ENCODE data around the gene TMEM220. TPM values are rescaled to one million over a fixed set of nuclear protein-coding genes. Genes with fewer than 3 reads are reported as not detected.

TMEM220 gene
- total and polyA plus RNA-seq, 10 of the 15 experiments (the other 5 are each of a cell fraction or from before 2014, with no cell fraction given) = 0.02 to 0.30 (median 0.06) TPM; not detected in 1

DNA sequence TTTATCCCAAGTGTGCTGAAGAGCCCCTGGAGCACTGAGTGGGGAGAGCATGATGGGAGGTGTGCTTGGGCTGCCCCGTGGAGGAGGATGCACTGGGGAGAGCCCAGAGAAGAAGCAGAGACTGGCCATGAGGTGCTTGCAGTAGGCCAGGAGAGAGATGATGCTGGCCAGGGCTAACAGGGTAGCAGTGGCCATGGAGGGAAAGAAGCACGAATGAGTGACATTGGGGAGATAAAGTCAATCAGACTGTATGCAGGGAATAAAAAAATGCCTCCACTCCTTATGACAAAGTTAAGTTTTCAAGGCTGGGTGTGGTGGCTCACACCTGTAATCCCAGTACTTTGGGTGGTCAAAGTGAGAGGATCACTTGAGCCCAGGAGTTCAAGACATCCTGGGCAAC, 5.4 kb upstream of the TMEM220 start:
- Histone ChIP-seq H3K79me2 (ENCODE audit: control insufficient read depth, insufficient read depth, low read length) (no peaks in the 10 kb centered on the region), H3K9me3 (replicated peaks; ENCODE audit: control insufficient read depth, insufficient read depth, low read length) (no peaks in the 10 kb centered on the region), H3K27ac (ENCODE audit: control insufficient read depth, insufficient read depth) (no peak overlapping the region), H3K27me3 (replicated peaks in 1 of 2; ENCODE audit: control insufficient read depth in 2 of 2, insufficient read depth in 2 of 2, low read length in 1 of 2) (no peaks in the 10 kb centered on the region; a peak in 1 of 4 replicates), H3K4me3 (no peak overlapping the region), H4K20me1 (ENCODE audit: control insufficient read depth, insufficient read depth) (no peaks in the 10 kb centered on the region), H3K36me3 (ENCODE audit: control insufficient read depth in 2 of 2, insufficient read depth in 2 of 2, low read length in 1 of 2) (no peaks in the 10 kb centered on the region), H3K4me1 (ENCODE audit: control insufficient read depth, insufficient read depth, low read length) (no peaks in the 10 kb centered on the region), H3K9ac (ENCODE audit: control insufficient read depth, insufficient read depth, low read length) (no peak overlapping the region), H3K4me2 (ENCODE audit: control insufficient read depth, insufficient read depth) (no peak overlapping the region), H2AFZ (ENCODE audit: control insufficient read depth, low read depth, low read length) (no peak overlapping the region)
- no TSS peak for BruUV-seq (replicated peaks)
- intact Hi-C loops (cut with micrococcal nuclease; ENCODE audit: unreplicated experiment) (loop anchor here (10.0 kb wide), 1 partner anchor 100 kb away; no protein-coding TSS in a partner anchor), in situ Hi-C loops (cut with MboI) (loop anchor here (5.0 kb wide), 1 partner anchor 112 kb away; no protein-coding TSS in a partner anchor)
- ChIA-PET RAD21 (ENCODE audit: unreplicated experiment) (no interaction called here), POLR2A (interaction anchor here (0.5 kb wide), 1 partner anchor 64 kb away, joined by 3 read pairs; no protein-coding TSS in a partner anchor), CTCF (no interaction called here), SMC1A (ENCODE audit: uncharacterized antibody, unreplicated experiment) (no interaction called here)
- WGBS (ENCODE audit: insufficient coverage, insufficient replicate concordance, low lambda C conversion rate, missing lambda C conversion rate) = 0% methylated on average over 2 of the region's 2 CpGs
- no peak for TF ChIP-seq ZBTB11 (CRISPR knock-in tag; IDR thresholded peaks at IDR 0.05)
- DNase-seq (ENCODE audit: low read depth, low spot score) = no peak
- FAIRE-seq = no peak
- no peak for ATAC-seq

GRCh38 chr17:10733666-10734065, 3.8 kb upstream of the TMEM220 start:
- no peaks in the 10 kb centered on the region for H3K79me2 ChIP-seq (ENCODE audit: control insufficient read depth, insufficient read depth, low read length)
- WGBS (ENCODE audit: insufficient coverage, insufficient replicate concordance, low lambda C conversion rate, missing lambda C conversion rate) = 24% methylated on average over 3 of the region's 3 CpGs
- H3K9ac ChIP-seq (ENCODE audit: control insufficient read depth, insufficient read depth, low read length) = no peak overlapping the region
- no peak overlapping the region for H3K27ac ChIP-seq (ENCODE audit: control insufficient read depth, insufficient read depth)
- in situ Hi-C loops (cut with MboI) (no loop called here), intact Hi-C loops (cut with micrococcal nuclease; ENCODE audit: unreplicated experiment) (loop anchor here (10.0 kb wide), 1 partner anchor 99 kb away; no protein-coding TSS in a partner anchor)
- H3K4me1 ChIP-seq (ENCODE audit: control insufficient read depth, insufficient read depth, low read length) = no peaks in the 10 kb centered on the region
- no peaks in the 10 kb centered on the region for H3K9me3 ChIP-seq (replicated peaks; ENCODE audit: control insufficient read depth, insufficient read depth, low read length)
- no peak overlapping the region for H3K4me2 ChIP-seq (ENCODE audit: control insufficient read depth, insufficient read depth)
- CTCF ChIA-PET = no interaction called here
- H3K27me3 ChIP-seq (replicated peaks in 1 of 2; ENCODE audit: control insufficient read depth in 2 of 2, insufficient read depth in 2 of 2, low read length in 1 of 2) = no peaks in the 10 kb centered on the region; a peak in 2 of 4 replicates
- SMC1A ChIA-PET (ENCODE audit: uncharacterized antibody, unreplicated experiment) = no interaction called here
- POLR2A ChIA-PET = no interaction called here
- H4K20me1 ChIP-seq (ENCODE audit: control insufficient read depth, insufficient read depth) = no peaks in the 10 kb centered on the region
- H3K4me3 ChIP-seq = no peak overlapping the region
- RAD21 ChIA-PET (ENCODE audit: unreplicated experiment) = no interaction called here
- FAIRE-seq = no peak
- no TSS peak for BruUV-seq (replicated peaks)
- no peak overlapping the region for H2AFZ ChIP-seq (ENCODE audit: control insufficient read depth, low read depth, low read length)
- DNase-seq (ENCODE audit: low read depth, low spot score) = no peak
- no peaks in the 10 kb centered on the region for H3K36me3 ChIP-seq (ENCODE audit: control insufficient read depth in 2 of 2, insufficient read depth in 2 of 2, low read length in 1 of 2)
- ATAC-seq = no peak
- TF ChIP-seq TCF12 (IDR thresholded peaks at IDR 0.05; ENCODE audit: low read depth, low read length) = no peak
- TF ChIP-seq WRNIP1 (IDR thresholded peaks at IDR 0.05; ENCODE audit: borderline replicate concordance, low read depth, low read length) = no peak
- TF ChIP-seq POU2F2 (IDR thresholded peaks at IDR 0.05; ENCODE audit: borderline replicate concordance, low read depth, low read length) = no peak
- TF ChIP-seq MTA2 (IDR thresholded peaks at IDR 0.05; ENCODE audit: low read depth) = no peak
- no peak for TF ChIP-seq CREM (IDR thresholded peaks at IDR 0.05; ENCODE audit: low read depth)
- TF ChIP-seq, protein P1, sequence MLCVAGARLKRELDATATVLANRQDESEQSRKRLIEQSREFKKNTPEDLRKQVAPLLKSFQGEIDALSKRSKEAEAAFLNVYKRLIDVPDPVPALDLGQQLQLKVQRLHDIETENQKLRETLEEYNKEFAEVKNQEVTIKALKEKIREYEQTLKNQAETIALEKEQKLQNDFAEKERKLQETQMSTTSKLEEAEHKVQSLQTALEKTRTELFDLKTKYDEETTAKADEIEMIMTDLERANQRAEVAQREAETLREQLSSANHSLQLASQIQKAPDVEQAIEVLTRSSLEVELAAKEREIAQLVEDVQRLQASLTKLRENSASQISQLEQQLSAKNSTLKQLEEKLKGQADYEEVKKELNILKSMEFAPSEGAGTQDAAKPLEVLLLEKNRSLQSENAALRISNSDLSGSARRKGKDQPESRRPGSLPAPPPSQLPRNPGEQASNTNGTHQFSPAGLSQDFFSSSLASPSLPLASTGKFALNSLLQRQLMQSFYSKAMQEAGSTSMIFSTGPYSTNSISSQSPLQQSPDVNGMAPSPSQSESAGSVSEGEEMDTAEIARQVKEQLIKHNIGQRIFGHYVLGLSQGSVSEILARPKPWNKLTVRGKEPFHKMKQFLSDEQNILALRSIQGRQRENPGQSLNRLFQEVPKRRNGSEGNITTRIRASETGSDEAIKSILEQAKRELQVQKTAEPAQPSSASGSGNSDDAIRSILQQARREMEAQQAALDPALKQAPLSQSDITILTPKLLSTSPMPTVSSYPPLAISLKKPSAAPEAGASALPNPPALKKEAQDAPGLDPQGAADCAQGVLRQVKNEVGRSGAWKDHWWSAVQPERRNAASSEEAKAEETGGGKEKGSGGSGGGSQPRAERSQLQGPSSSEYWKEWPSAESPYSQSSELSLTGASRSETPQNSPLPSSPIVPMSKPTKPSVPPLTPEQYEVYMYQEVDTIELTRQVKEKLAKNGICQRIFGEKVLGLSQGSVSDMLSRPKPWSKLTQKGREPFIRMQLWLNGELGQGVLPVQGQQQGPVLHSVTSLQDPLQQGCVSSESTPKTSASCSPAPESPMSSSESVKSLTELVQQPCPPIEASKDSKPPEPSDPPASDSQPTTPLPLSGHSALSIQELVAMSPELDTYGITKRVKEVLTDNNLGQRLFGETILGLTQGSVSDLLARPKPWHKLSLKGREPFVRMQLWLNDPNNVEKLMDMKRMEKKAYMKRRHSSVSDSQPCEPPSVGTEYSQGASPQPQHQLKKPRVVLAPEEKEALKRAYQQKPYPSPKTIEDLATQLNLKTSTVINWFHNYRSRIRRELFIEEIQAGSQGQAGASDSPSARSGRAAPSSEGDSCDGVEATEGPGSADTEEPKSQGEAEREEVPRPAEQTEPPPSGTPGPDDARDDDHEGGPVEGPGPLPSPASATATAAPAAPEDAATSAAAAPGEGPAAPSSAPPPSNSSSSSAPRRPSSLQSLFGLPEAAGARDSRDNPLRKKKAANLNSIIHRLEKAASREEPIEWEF (IDR thresholded peaks at IDR 0.05; ENCODE audit: insufficient replicate concordance, low read depth, low read length) = no peak
- TF ChIP-seq ZNF207 (IDR thresholded peaks at IDR 0.05; ENCODE audit: borderline replicate concordance) = no peak
- no peak for TF ChIP-seq EZH2 (IDR thresholded peaks at IDR 0.05; ENCODE audit: borderline replicate concordance, control insufficient read depth, low read depth, low read length)

Measured in GM12878 (cell line).